HepG2 (cell line): ENCODE data around the gene SEC62. TPM values are rescaled to one million over a fixed set of nuclear protein-coding genes. Genes with fewer than 3 reads are reported as not detected.

ENCODE experiments used
- CBX2 ChIP-seq, 2 experiments: fragments of 200-600 bp in 1 of 2; sonication (generic); formaldehyde crosslinking in 1 of 2; IDR thresholded peaks; 2 replicates each; pipeline versions ENCODE4 v1.7.0 to v1.8.1; 2018 to 2022; ENCODE audit warnings: low read depth in 2 of 2, low read length in 1 of 2, mild to moderate bottlenecking in 1 of 2, missing genetic modification reagents in 1 of 2
- CREB1 ChIP-seq, 2 experiments: fragments of 450-650 bp in 1 of 2; IDR thresholded peaks; 2 replicates each; pipeline ENCODE4 v1.6.1; 2016 to 2017; ENCODE audit warnings: control low read depth in 1 of 2, mild to moderate bottlenecking in 1 of 2, missing compliant biosample characterization in 1 of 2, missing genetic modification characterization in 1 of 2
- MIER3 ChIP-seq: IDR thresholded peaks from 2 replicates; pipeline ENCODE4 v1.6.1; 2016; ENCODE audit warnings: missing compliant biosample characterization, borderline replicate concordance
- MLXIP ChIP-seq: sonication (generic); formaldehyde crosslinking; IDR thresholded peaks from 2 replicates; pipeline ENCODE4 v1.9.0; 2021; ENCODE audit warnings: missing genetic modification reagents, borderline replicate concordance
- PCBP1 ChIP-seq: fragments of 200-400 bp; formaldehyde crosslinking; IDR thresholded peaks from 2 replicates; pipeline ENCODE4 v1.6.1; 2017; ENCODE audit warnings: mild to moderate bottlenecking, low read depth, low read length, borderline replicate concordance
- PRDM10 ChIP-seq: sonication (generic); formaldehyde crosslinking; IDR thresholded peaks from 2 replicates; pipeline ENCODE4 v1.4.0; 2020; ENCODE audit warnings: low read depth, missing genetic modification reagents
- ZNF280B ChIP-seq: sonication (generic); formaldehyde crosslinking; IDR thresholded peaks from 2 replicates; pipeline ENCODE4 v1.5.0; 2020; ENCODE audit warnings: missing genetic modification reagents, mild to moderate bottlenecking, borderline replicate concordance
- ZNF335 ChIP-seq: sonication (generic); formaldehyde crosslinking; IDR thresholded peaks from 2 replicates; pipeline ENCODE4 v1.4.0; 2020; ENCODE audit warnings: missing genetic modification reagents
- ZNF33A ChIP-seq: sonication (generic); formaldehyde crosslinking; IDR thresholded peaks from 2 replicates; pipeline ENCODE4 v1.5.1; 2020; ENCODE audit warnings: missing genetic modification reagents, mild to moderate bottlenecking, moderate library complexity, borderline replicate concordance
- ZNF343 ChIP-seq: sonication (generic); formaldehyde crosslinking; IDR thresholded peaks from 2 replicates; pipeline ENCODE4 v1.4.0; 2020; ENCODE audit warnings: mild to moderate bottlenecking, missing genetic modification reagents
- ZNF446 ChIP-seq: sonication (generic); formaldehyde crosslinking; IDR thresholded peaks from 2 replicates; pipeline ENCODE4 v1.5.0; 2020; ENCODE audit warnings: mild to moderate bottlenecking, missing genetic modification reagents
- ZNF816 ChIP-seq: sonication (generic); formaldehyde crosslinking; IDR thresholded peaks from 2 replicates; pipeline ENCODE4 v1.8.0; 2022; ENCODE audit warnings: missing genetic modification reagents, mild to moderate bottlenecking, borderline replicate concordance
- ZSCAN12 ChIP-seq: sonication (generic); formaldehyde crosslinking; IDR thresholded peaks from 2 replicates; pipeline ENCODE4 v1.9.0; 2021; ENCODE audit warnings: mild to moderate bottlenecking, missing genetic modification reagents
- polyA plus RNA-seq, 8 experiments: library from polyadenylated mRNA; depleted of rRNA in 3 of 8; stranded (reverse) in 7 of 8; unstranded in 1 of 8; fragments of >200 nt; fragmentation: Illumina TruSeq in 4 of 8; extraction: Trizol in 4 of 8; gene quantifications; 2 replicates each; pipeline versions ENCODE4 v1.2.1 to v1.2.3, GENCODE V29; 2011 to 2016; ENCODE audit warnings: low read depth in 4 of 8, missing spikeins in 1 of 8, mixed read lengths in 1 of 8; ENCODE audit not compliant: insufficient read depth in 1 of 8
- total RNA-seq, 5 experiments: library from RNA; depleted of rRNA; stranded (reverse); fragments of >200 nt; fragmentation: Illumina TruSeq; extraction: Trizol; gene quantifications; 2 replicates each; pipeline ENCODE4 v1.2.3, GENCODE V29; 2016; ENCODE audit warnings: low read depth in 1 of 5
- TF ChIP-seq, protein P1 (sequence below): sonication (generic); formaldehyde crosslinking; IDR thresholded peaks from 2 replicates; pipeline ENCODE4 v1.5.0; 2020; ENCODE audit warnings: missing genetic modification reagents, mild to moderate bottlenecking, borderline replicate concordance
- TF ChIP-seq, protein P2 (sequence below): IDR thresholded peaks from 2 replicates; pipeline ENCODE4 v1.6.1; 2016; ENCODE audit warnings: missing biosample characterization, missing genetic modification reagents, low read depth
- TF ChIP-seq, protein P3 (sequence below): sonication (generic); formaldehyde crosslinking; IDR thresholded peaks from 2 replicates; pipeline ENCODE4 v1.5.0; 2020; ENCODE audit warnings: missing genetic modification reagents

The SEC62 gene
- total and polyA plus RNA-seq, 2 of the 13 experiments (the other 11 are each of a cell fraction or from before 2014, with no cell fraction given), result 54.0 to 68.7 TPM

- TF ChIP-seq MLXIP (CRISPR knock-in tag), result no peak
- peak; percentile 67; the same call in 1 of the 2 replicates for TF ChIP-seq ZSCAN12 (CRISPR knock-in tag)
- no peak; the same call in 1 of the 2 replicates for TF ChIP-seq ZNF446 (CRISPR knock-in tag)
- TF ChIP-seq, protein P1, sequence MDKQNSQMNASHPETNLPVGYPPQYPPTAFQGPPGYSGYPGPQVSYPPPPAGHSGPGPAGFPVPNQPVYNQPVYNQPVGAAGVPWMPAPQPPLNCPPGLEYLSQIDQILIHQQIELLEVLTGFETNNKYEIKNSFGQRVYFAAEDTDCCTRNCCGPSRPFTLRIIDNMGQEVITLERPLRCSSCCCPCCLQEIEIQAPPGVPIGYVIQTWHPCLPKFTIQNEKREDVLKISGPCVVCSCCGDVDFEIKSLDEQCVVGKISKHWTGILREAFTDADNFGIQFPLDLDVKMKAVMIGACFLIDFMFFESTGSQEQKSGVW (CRISPR knock-in tag), result no peak
- TF ChIP-seq CREB1 (IDR thresholded peaks at IDR 0.05), result peak; percentile 85
- peak; percentile 95 for TF ChIP-seq CREB1 (CRISPR knock-in tag; IDR thresholded peaks at IDR 0.05)
- no peak for TF ChIP-seq PCBP1
- TF ChIP-seq ZNF816, result peak; percentile 76; the same call in 1 of the 2 replicates
- TF ChIP-seq CBX2 (IDR thresholded peaks at IDR 0.05; ENCODE audit: low read depth, low read length), result no peak
- no peak for TF ChIP-seq CBX2 (CRISPR knock-in tag; IDR thresholded peaks at IDR 0.05; ENCODE audit: low read depth)
- peak; percentile 69; the same call in 1 of the 2 replicates for TF ChIP-seq ZNF280B (CRISPR knock-in tag)
- no peak for TF ChIP-seq ZNF33A
- no peak for TF ChIP-seq ZNF335 (CRISPR knock-in tag)
- 0 out of 2 replicates have a peak, but pooled peaks have one; percentile 34 for TF ChIP-seq PRDM10
- no peak for TF ChIP-seq ZNF343 (CRISPR knock-in tag)
- TF ChIP-seq MIER3 (CRISPR knock-in tag), result no peak
- TF ChIP-seq, protein P2, sequence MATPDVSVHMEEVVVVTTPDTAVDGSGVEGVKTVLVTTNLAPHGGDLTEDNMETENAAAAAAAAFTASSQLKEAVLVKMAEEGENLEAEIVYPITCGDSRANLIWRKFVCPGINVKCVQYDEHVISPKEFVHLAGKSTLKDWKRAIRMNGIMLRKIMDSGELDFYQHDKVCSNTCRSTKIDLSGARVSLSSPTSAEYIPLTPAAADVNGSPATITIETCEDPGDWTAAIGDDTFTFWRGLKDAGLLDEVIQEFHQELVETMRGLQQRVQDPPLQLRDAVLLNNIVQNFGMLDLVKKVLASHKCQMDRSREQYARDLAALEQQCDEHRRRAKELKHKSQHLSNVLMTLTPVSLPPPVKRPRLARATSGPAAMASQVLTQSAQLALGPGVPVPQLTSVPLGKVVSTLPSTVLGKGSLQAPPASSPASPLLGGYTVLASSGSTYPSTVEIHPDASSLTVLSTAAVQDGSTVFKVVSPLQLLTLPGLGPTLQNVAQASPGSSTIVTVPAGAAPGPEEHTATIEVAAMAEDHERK (CRISPR knock-in tag), result peak; percentile 47; the same call in 1 of the 2 replicates
- TF ChIP-seq, protein P3, sequence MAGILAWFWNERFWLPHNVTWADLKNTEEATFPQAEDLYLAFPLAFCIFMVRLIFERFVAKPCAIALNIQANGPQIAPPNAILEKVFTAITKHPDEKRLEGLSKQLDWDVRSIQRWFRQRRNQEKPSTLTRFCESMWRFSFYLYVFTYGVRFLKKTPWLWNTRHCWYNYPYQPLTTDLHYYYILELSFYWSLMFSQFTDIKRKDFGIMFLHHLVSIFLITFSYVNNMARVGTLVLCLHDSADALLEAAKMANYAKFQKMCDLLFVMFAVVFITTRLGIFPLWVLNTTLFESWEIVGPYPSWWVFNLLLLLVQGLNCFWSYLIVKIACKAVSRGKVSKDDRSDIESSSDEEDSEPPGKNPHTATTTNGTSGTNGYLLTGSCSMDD (CRISPR knock-in tag), result no peak
These were observed at the start of gene SEC62 (continued) for GRCh38 chr3:169966428-169966950.
